ENCODE data around the gene CYTL1. TPM values are rescaled to one million over a fixed set of nuclear protein-coding genes. Genes with fewer than 3 reads are reported as not detected.
A peak's percentile ranks its signal among the peaks of the same experiment; 100 is the strongest.

CYTL1 gene
- total and polyA plus RNA-seq, 9 of the 15 experiments (the other 6 are each of a cell fraction or from before 2014, with no cell fraction given) = not detected

- no peak for TF ChIP-seq HMBOX1 (IDR thresholded peaks at IDR 0.05)
- peak; percentile 66 for TF ChIP-seq L3MBTL2 (IDR thresholded peaks at IDR 0.05)
Measured at GRCh38 chr4:5034206-5034605, 14.9 kb upstream of the CYTL1 start (continued).

- H4K20me1 ChIP-seq (replicated peaks; ENCODE audit: control insufficient read depth, insufficient read depth, low read length) = no peaks in the 10 kb centered on the region
- no peak for TF ChIP-seq ZC3H8 (IDR thresholded peaks at IDR 0.05)
- TF ChIP-seq ZNF445 (CRISPR knock-in tag; IDR thresholded peaks at IDR 0.05; ENCODE audit: low read depth) = no peak
- TF ChIP-seq CCNT2 (IDR thresholded peaks at IDR 0.05; ENCODE audit: borderline replicate concordance, extremely low read depth, insufficient read length, low read depth, low read length) = no peak
- TF ChIP-seq E2F4 (CRISPR knock-in tag; IDR thresholded peaks at IDR 0.05; ENCODE audit: low read depth) = no peak
- TF ChIP-seq ATF4 (CRISPR knock-in tag; IDR thresholded peaks at IDR 0.05) = no peak
- 0 out of 2 replicates have a peak, but pooled peaks have one; percentile 7 for TF ChIP-seq SPI1 (IDR thresholded peaks at IDR 0.05; ENCODE audit: borderline replicate concordance, low read depth, low read length)
- TF ChIP-seq ZEB2 (IDR thresholded peaks at IDR 0.05) = no peak
- no peak for TF ChIP-seq TSC22D4 (tag; IDR thresholded peaks at IDR 0.05)
- TF ChIP-seq U2AF1 (optimal IDR thresholded peaks at IDR 0.05; ENCODE audit: low read depth, low read length) = no peak
- no peaks in the 10 kb centered on the region; the same call in 1 of the 2 replicates for H3K9me3 ChIP-seq (replicated peaks; ENCODE audit: control insufficient read depth, insufficient read depth, low read depth, low read length)
- H3K4me1 ChIP-seq (replicated peaks in 1 of 2; ENCODE audit: control insufficient read depth in 2 of 2, insufficient read depth in 2 of 2, low read length in 2 of 2) = peaks cover 22 to 48% of the 10 kb centered on the region in 2 experiments
- DNase-seq (ENCODE audit: extremely low read depth in 1 of 4, low spot score in 3 of 4) (no peak), ATAC-seq (no peak), FAIRE-seq (no peak)
- no peak overlapping the region for H3K4me2 ChIP-seq (ENCODE audit: insufficient read depth, low read length)
- in situ Hi-C loops (cut with MboI) (no loop called here), intact Hi-C loops (cut with micrococcal nuclease) (no loop called here)
- peak overlapping the region; percentile 93 for H2AFZ ChIP-seq (ENCODE audit: low read depth, low read length)
- POLR2A ChIA-PET = no interaction called here
- no peak overlapping the region for H3K4me3 ChIP-seq
- H3K9me1 ChIP-seq (ENCODE audit: control insufficient read depth, insufficient read depth, low read length) = no peaks in the 10 kb centered on the region
- no TSS peak for BruUV-seq (replicated peaks)
- CTCF ChIA-PET (ENCODE audit: low intra/inter-chr PET ratio) = no interaction called here
- H3K36me3 ChIP-seq (ENCODE audit: control insufficient read depth, insufficient read depth, low read length) = no peaks in the 10 kb centered on the region
- peak overlapping the region; percentile 15; the same call in 1 of the 3 replicates for H3K27ac ChIP-seq (ENCODE audit: extremely low read depth, low read depth, low read length)
- H3K9ac ChIP-seq (ENCODE audit: insufficient read depth in 1 of 2, low read depth in 2 of 2, low read length in 2 of 2) = no peak overlapping the region
- H3K27me3 ChIP-seq (ENCODE audit: control insufficient read depth in 2 of 2, insufficient read depth in 2 of 2, low read length in 2 of 2) = no peaks in the 10 kb centered on the region
- 73% methylated on average over 10 of the region's 10 CpGs for WGBS (ENCODE audit: insufficient coverage, low coverage, missing lambda C conversion rate)
- H3K79me2 ChIP-seq (ENCODE audit: control insufficient read depth, insufficient read depth, low read length) = no peaks in the 10 kb centered on the region
Measured at GRCh38 chr4:5033281-5033841, 14.1 kb upstream of the CYTL1 start.
